LNCAP (cell line): Measurements from ENCODE around the gene MRPS26.

Experiments used
- CTCF ChIP-seq: fragments of 450-650 bp; IDR thresholded peaks from 2 replicates; pipeline ENCODE4 v1.5.1; 2017; ENCODE audit warnings: mild to moderate bottlenecking

Gene MRPS26

GRCh38 chr20:3077618-3078134 is 31.8 kb downstream of the MRPS26 start:
- TF ChIP-seq CTCF = no peak

GRCh38 chr20:3080939-3081388 is 35.1 kb downstream of the MRPS26 start:
- TF ChIP-seq CTCF = no peak

GRCh38 chr20:3081641-3082040 is 35.8 kb downstream of the MRPS26 start:
- no peak for TF ChIP-seq CTCF

- no peak for TF ChIP-seq CTCF
These were observed 36.6 kb downstream of the MRPS26 start for GRCh38 chr20:3082306-3082951.

- TF ChIP-seq CTCF = no peak
These were observed 37.4 kb downstream of the MRPS26 start for GRCh38 chr20:3082955-3083952.

GRCh38 chr20:3084283-3084985 is 38.6 kb downstream of the MRPS26 start, which contains the start of gene AVP:
TSS of gene AVP (minus strand) at chr20:3084724. CDS start at chr20:3084674, 50 bp downstream.
- TF ChIP-seq CTCF = no peak

GRCh38 chr20:3084986-3085360 is 39.1 kb downstream of the MRPS26 start:
- TF ChIP-seq CTCF = no peak
